ENCODE data around the gene SORCS2.

Gene SORCS2

DNA sequence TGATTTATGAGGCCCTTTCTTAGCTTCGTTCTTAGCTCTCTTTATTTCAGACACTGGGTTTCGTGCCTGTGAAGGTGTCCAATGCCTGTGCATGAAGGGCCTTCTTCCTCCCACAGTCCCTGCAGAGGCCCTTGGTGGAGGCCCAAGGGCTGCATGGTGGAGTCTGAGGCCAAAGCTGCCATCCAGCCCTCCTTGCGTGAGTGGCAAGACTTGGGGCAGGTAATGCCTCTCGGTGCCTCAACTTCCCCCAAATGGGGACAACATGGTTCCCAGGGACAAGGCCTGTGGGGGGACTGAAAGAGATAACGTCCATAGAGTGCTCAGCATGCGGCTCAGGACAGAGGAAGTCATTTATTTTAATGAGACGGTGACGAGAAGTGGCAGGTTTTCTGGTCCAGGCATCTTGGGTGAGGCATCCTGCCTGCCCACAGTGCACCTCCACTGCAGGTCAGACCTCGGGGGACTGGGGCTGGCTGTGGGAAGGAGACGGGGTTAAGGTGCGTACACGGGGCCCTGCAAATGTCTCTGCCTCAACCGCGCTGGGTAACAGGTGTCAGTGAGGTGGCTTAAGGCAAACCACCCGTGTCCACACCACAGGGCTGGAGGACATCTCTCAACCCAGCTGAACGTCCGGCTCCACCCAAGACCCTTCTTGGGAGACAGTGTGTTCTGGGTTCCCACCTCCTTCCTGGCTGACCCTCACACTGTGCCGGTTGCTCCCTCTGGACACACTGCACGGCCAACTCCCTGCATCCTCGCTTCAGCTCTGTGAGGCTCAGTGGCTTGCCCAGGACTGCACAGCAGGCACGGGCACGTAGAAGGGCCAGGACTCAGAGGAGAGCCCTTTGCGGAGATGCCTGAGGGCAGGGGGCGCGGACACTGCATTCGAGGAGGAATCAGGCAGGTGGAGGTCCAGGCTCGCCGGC is 191.9 kb downstream of the SORCS2 start:
- DNase-seq: no peak

DNA sequence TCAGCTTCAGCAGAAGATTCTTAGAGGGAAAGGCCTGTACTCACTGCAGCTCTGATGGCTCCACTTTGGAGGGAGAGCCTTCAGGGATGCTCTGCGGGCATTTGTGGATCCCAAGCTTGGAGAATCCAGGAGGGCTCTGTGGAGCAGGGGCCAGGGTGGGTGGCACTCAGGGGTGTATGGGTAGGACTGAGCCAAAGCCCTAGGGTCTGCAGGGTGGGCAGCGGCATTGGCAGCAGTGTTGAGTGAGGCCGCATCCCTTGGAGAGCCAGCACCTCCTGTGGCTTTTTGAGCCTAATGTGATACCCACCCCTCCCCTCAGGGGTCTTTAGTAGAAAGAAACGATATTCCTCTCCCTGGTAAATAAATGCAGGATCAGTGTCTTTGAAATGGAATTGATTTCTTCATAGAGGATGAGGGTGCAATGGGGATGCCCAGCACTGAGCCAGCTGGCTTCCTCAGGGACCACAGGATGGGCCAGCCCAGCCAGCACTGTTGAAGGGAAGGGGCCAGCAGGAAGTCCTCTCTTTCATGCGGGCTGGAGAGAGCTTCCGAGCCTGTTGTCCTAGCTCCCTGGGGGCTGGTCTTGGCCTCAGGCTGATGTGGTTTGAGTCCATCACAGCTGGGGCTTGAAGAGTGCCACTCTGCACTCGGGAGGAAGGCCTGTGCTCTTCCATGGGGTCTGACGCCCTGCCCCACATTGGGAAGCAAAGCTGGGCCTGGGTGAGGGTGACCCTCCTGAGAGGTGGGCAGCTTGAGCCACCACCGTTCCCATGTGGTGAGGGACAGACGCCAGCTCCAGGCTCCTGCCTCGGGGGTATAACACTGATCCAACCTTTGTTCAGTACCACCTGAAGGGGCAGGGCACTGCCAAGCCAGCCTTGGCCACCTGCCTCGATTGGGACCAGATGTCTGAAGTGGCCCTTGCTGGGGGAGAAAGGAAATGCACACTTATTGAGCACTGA is 192.9 kb downstream of the SORCS2 start:
- no peak for DNase-seq

DNA sequence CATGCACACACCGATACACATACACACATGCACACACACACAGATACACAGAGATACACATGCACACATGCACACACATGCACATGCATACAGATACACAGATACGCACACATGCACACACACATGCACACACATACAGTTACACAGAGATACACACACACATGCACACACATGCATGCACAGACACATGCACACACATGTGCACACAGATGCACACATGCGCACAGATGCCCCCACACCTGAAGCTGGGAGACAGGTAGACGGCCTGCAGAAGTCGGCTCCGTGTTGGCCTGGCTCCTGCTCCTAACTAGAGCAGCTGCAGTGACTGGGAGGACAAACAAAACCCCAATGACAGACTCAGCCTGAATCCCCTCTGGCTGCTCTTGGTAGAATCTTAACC is 195.6 kb downstream of the SORCS2 start:
- DNase-seq: no peak

DNA sequence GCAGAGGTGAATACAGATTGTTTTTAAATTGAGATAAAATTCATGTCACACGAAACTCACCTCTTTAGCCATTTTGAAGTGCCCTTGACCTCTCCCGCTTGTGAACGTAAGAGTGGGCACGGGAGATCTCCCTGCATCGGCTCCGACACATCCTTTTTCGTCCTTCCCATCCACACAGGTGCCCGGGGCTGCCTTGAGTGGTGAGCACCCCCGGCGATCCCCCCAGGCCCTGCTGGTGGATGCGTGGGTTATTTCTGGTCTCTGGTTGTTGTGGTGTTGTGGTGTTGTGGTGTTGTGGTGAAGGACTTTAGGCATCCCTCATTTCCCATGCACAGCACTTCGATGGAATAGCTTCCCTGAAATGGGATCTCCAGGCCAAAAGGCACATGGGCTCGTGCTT is 196.3 kb downstream of the SORCS2 start:
- no peak for DNase-seq

DNA sequence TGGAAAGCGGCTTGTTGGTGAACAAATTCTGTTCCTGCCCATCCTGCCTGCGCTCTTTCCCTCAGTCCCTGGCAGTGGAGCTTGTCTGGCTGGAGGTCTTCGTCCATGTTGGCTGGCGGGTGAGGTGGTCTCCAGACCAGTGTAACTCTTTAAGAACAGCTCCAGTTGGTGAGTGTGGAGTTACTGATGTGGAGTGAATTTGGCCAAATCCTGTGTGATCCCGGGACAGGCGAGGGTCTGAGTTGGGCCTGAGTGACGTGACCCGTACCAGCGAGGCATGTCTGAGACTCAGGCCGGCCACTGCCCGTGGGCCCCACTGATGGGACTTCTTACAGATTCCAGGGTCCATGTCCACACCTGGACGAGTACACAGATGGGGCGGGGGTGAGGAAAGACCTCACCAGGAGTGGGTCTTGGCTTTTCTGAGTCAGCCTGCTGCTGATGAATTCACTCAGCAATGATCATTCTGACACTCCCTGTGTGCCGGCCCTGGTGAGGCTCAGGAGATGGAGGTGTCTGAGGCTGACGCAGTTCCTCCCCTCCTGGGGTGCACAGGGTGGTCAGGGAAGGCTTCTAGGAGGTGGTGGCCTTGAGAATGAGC is 196.9 kb downstream of the SORCS2 start:
- DNase-seq: no peak

DNA sequence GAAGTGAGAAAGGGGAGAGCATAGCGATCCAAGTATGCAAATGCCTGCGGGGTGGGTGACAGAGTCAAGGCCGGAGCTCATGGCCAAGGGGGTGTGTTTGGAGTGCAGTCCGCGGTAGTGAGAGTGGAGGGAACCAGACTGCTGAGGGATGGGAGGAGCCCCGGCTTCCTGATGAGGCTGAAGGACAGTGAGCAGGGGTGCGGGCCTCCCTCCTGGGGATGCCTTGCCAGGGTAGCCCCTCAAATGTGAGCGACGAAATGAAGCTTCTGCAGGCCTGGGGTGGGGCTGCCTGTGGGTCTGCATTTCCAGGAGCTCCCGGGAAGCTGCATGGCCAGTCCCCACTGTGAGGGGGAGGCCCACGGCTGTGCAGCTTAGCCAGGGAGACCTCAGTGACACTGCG is 197.4 kb downstream of the SORCS2 start:
- DNase-seq: no peak

DNA sequence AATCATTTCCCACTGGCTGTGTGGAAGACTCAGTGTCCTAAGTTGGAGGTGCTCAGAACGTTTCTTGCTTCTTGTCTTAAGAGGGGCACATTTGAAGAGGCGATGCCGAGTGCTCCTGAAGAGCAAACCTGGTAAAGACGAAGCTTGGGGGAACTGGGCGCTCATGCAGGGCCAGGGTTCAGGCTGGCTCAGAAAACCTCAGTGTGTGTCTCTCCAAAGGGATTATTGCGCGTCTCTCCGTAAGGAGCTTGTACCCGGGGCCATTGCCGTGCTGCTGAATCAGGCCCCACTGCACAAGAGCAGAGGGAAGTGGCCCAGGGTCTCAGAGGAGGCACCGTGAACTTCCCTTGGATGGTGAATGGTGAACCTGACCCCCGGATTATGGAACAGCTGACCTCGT is 198.0 kb downstream of the SORCS2 start:
- DNase-seq: no peak

DNA sequence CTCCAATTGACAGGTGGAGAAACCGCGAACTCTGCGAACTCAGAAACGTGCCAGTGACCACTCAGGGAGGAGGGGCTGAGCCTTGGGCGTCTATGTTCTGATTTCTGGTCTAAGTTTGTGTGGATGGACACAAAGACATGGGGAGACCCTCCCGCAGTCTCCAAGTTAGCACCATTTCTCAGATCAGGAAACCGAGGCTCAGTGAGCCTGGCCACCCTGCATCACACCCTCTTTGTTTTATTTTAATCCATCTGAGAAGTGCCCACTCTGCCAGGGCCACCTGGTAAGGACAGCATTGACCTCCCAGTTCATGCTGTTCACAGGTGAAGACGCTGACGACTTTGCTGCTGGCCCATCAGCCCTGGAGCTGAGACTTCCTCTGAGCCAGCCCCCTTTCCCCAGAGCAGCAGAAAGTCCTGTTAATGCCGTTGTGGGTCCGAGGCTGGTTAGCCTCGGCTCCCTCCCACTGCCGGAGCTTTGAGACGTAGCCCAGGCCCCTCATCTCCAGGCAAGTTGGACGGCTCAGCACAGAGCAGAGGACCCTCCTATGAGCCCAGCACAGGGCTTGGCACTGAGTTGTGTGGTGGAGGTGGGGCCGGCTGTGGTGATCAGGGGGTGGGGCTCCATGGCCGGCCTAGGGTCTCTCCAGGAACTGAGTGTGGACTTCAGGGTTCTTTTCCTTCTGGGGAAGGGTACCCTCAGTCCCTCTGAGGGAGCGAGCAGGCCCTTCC is 198.7 kb downstream of the SORCS2 start:
- DNase-seq: no peak

DNA sequence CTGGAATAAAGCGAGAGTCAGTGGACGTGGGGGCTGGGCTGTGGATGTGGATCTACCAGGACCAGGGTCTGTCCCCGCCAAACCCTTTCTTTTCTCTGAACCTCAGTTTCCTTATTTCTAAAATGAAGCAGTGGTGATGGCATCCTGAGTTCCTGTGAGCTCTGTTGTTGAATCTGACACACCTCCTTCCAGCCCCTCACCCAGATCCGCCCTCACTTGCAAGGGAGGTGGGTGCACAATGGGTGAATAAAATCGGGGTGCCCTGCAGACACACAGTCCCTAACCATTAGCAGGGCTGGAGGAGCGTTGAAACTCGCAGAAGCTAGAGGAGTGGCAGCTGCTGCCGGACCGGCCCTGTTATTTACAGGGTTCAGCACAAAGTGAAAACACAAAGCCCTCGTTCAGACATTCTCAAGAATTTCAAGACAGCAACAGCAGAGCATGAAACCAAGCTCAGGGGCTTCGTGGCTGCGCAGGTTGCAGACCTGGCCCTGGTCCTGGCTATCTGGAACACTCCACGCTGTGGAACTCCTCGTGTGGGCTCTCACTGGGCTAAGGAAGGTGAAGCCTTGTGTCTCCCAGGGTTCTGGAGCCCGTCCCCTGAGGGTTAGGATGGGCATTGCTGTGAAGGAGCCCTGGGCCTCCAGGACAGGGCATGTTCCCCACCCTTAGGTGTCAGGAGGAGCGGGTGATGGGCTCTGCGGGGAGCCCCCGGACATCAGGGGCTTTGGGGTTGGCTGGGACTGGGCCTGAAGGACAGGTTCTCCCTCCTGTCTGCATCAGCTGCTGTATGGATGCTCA is 199.5 kb downstream of the SORCS2 start:
- no peak for DNase-seq

DNA sequence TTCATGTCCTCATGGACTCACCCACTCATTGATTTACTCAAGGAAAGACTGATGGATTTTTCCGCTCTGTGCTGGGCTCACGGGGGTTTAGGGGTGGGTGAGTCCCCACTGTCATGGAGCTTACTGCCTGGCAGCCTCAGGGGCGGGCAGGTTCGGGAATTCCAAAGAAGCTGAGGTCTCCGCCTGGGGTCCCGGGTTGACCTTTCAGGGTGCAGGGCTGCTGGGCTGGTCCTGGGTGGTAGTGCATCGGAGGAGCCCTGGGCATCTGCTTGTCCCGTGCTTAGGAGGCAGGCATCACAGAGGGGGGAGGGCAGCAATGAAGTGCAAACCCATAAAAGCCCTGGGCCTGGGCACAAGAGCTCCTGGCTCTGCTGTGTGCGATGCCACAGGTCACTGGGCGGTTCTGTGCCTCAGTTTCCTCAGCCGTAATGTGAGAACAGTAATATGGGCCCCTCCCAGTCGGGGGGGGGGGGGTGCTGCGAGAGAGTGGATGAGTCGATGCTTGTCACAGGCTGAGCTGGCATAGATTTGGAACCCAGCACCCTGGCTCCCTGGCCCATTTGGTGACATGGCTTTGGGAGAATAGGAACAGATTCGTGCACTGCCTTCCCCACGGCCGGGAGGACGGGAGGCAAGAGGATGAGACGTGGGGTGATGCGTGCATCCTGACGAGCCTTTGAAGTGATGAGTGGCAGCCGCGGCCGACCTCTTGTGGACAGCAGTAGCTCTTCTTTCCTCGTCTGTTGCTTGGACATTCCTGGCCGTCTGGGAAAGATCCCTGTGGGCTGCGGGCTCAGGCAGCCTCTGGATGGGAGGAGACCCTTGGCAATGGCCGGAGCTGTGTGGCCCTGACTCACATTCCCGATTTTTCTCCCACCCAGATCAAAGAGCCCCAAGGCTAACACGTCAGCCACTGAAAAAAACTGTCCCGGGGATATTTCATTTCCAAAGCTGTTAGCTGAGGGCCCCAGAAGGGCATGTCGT is 200.4 kb downstream of the SORCS2 start:
- DNase-seq: no peak

DNA sequence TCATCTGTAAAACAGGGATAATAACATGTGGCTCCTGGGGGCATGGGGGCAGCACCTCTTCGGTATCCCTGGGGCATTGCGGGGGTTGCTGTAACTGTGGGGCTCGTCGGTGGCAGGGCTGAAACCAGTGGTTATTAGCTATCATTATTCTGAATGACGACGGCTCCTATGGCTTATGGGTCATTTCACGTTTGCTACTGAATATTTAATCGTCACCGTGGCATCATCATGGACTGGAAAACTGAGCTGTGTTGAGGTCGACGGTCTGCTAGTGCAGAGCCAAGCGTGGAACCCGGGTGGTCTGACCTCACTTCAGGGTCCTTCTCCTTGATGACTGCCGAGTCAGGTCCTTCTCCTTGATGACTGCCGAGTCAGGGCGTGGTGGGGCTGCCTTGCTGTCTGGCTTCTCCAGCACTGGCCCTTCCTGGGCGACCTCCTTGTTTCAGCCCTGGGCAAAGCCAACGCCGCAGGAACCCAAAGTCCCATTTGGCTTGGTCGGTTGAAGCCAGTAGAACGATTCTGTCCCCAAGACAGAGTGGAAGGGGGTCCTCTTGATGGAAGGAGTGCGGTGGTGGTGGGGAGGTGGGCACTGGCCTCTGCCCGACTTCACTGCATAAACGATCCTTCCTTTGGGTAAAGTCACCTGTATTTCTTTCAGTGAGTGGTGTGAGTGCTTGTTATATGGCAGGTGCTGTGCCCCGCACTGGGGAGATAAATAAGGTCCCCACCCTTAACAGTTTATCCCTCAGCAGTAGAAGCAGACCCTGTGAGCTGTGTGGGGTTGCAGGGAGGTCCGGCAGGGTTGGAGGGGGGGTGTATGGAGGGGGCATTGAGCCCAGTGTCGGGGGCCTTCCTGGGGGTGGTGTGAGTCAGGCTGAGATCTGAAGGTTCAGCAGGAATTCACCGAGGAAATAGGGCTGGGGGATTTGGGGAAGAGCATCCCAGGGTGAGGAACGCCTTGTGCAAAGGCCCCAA is 201.6 kb downstream of the SORCS2 start:
- DNase-seq: no peak

DNA sequence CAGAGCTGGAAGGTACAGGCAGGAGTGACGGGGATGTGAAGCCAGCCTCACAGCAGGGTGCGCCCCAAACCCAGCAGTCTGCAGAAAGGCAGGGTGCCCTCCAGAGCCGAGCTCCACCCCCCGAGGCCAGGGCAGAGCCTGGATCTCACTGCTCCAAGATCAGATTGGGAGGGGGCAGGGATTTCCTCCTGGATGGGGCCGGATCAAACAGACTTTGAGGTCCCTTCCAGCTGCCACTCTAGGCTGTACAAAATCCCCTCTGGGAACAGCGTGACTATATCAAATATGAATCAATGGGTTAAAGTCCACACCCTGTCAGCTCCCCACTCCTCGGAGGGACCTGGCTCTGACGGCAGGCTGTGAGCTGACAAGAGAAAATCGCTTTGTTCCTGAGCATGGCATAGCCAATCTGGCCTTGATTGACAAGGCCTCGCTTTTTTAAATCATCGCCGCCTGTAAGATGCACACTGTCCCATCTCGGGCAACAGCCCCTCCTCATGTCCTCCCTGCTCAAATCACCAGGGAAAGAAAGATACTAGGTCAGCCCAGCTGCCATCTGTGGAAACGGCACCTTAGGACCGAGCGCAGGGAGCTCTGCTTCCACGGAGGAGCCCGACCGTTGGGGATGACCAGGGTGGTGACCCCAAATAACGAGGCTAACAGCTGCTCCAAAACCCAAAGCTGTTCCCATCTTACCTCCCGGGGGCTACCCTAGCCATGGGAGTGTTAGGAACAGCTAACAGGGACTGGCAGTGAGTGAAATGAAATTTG is 202.5 kb downstream of the SORCS2 start:
- no peak for DNase-seq

DNA sequence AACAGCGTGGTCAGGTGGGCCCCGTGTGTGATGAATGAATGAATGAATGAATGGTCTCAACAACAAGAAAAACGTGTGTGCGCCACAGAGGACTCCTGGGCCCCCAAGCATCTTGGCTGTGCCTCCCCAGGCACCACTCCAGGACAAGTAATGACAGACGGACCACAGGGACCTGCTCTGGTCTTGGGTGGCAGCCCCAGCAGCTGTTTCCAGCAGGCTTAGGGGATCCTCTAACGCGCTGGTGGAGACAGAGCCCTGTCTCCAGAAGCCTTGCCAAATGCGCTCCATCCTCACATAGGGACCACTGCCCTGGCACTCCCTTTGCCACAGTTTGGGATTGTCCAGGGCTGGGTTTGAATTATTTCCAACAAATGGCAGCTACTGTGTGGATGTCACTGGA is 203.3 kb downstream of the SORCS2 start:
- DNase-seq: no peak

DNA sequence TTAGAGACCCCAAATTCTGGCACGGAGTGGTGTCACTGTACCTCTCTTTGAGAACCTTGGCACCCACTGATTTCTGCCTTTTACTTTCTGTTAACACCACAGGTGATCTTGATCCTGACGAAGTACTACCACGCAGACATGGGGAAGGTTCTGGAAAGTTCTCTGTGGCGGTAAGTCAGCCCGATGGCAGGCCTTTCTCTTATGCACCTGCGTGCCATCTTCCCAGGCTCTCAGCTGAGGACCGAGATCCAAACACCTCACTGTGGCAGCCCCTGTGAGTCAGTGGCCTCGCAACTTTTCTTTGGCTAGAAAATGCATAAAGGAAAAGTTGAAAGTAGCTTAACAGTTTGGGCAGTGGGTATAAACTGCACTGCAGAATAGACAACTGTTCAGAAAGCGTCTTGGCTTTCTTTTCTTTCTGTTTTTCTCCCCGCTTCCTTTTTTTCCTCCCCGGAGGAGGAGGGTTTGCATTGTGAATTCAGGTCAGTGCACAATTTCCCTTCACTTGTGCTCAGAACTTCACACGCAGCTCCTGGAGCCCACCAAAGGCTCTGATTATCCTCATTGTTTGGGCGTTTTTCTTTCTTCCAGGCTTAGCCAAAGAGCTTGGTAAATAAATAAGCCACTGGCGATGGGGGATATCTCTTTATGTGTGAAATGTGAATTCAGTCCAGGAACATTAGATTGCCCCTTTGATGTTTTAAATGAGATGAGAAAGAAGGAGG is 204.0 kb downstream of the SORCS2 start:
- no peak for DNase-seq

DNA sequence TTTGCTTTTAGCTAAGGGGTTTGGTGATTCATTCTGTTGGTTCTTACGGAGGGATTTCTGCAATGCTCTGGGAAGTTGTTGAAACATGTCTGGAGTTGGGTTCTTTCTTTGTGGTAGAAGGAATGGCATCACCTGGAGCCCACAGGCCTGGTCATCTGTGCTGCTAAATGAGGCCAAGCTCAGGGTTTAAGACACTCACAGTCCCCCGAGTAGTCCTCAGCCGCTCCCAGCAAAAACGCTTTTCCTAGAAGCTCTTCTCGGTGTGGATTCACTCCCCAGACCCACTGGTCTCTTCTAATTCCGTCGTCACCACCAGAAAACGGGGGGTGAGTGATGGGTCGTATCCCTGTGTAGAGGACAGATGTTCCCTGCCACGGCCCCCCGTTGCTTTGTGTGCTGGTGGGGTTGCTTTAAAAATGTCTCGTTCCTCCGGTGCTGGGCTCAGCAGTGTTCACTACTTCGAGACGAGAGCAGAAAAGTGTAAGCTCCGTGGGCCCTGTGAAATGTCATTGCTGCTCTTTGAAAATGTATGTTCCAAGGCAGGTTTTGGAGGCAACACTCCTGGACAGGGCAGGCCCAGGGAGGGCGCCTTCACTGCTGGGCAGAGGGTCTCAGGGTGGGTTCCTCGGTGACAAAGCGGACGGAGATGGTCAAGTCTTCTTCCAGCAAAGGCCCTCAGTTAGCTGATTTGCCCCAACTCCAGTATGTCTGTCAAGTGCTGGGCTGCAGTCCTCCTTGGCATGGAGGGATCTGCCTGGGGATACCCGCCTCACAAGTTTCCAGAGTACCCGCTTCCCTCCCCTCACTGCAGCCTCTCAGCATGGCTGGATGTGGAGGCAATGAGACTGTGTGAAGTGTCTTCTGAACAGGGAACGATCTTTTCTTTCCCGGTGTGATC is 205.1 kb downstream of the SORCS2 start:
- DNase-seq: no peak

DNA sequence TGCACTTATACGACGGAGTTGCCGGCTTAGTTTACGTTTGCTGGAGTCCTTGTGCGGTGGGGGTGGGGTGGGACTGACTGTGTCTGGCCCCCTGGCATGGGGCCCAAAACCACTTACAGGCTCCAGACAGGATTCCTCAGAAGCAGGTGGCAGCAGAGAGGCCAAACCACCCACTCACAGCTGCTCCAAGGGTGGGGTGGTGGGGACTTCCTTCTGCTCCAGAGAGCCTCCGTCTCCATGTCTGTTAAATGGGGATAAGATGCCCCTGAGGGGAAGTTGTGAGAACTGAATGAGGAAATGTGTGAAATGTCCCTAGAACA is 205.7 kb downstream of the SORCS2 start:
- DNase-seq: no peak
